NCI-H526 (cell line): ENCODE results near the gene BCAP31.
"Not testable (repeated sequence)": the region's sequence is repeated elsewhere in the genome, so short reads cannot be mapped to it uniquely, and the experiment has no call there.

ENCODE experiments used
- DNase-seq, 2 experiments: peaks; one replicate each; lab custom pipeline; 2025; lab: John Stamatoyannopoulos, UW

The BCAP31 gene

DNA sequence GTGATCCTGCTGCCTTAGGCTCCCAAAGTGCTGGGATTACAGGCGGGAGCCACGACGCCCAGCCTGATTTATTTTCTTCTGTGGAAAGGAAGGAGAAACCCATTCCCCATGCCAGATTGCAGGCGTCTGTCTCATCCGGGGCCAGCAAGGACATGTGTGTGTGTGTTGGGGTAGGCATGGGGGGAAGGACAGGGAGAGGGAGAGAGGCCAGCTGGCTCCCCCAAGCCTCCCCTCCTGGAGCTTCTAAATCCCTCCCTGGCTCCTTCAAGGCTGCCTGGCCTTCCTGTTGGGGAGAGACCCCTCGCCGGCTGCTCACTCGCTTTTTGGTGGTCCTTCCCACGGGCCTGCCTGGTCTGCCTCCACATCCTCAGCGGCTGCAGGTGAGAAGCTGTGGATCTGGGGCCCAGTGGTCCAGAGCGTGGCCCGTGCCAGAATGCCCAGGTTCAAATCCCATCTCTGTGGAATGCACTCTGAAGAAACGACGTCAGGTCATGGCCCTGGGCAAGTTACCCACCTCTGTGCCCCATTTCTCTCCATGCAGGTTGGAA lies 38.5 kb upstream of the BCAP31 start:
- DNase-seq = no peak

GRCh38 chrX:153761863-153762262 lies 37.7 kb upstream of the BCAP31 start:
- no peak for DNase-seq

DNA sequence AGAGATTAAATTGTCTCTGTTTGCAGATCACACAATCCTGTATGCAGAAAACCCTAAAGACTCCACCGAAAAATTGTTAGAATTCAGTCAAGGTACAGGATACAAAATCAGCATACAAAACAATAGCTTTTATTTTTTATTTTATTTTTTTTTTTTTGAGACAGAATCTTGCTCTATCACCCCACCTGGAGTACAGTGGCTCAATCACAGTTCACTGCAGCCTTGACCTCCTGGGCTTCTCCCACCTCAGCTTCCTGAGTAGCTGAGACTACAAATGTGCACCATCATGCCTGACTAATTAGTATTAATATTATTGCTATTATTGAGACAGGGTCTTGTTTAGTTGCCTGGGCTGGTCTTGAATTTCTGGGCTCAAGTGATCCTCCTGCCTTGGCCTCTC lies 30.9 kb upstream of the BCAP31 start:
- no peak for DNase-seq

DNA sequence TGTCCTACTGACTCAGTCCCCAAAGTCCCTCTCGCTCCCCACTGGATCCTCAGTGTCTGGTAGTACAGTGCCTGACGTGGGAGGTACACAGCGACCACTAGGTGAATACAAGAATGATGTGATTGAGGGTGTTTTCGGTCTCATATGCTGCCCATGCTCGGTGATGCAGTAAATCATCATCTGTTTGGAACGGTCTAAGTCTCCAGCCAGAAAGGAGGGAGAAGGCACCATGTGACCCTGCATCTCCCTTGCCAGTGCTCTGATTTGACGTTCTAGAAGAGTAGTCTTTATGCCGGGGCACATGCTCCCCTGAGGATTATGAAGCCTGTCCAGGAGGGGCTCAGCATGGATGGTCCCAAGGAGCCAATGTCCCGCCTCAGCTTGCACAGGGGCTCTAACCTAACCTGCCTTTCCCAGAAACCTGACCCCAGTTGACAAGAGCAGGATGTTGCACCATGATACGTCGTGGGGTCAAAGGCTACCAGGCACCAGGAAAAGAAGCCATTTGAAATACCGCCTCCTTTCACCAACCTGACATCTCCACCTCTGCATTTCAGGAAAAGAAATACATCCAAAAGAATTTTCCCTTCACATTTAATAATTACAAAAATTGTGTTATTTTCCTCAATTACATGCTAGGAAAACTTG lies 26.1 kb upstream of the BCAP31 start:
- DNase-seq = no peak

DNA sequence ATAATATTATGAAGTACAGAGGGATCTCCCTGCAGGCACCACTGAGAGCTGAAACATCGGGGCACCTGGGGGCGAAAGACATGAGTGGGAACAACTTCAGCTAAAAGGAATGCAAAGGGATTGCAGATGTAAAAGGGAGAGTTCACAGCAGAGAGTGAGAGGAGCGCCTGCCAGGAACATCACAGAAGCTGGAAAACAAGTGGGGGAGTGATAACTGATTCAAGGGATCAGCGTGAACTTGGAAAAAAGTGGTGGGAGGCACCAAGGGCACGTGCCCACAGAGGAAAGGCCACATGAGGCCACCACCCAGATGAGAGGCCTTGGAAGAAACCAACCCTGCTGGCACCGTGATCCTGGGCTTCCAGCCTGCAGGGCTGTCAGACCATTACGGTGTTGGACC lies 24.8 kb upstream of the BCAP31 start:
- DNase-seq = not testable (repeated sequence)

DNA sequence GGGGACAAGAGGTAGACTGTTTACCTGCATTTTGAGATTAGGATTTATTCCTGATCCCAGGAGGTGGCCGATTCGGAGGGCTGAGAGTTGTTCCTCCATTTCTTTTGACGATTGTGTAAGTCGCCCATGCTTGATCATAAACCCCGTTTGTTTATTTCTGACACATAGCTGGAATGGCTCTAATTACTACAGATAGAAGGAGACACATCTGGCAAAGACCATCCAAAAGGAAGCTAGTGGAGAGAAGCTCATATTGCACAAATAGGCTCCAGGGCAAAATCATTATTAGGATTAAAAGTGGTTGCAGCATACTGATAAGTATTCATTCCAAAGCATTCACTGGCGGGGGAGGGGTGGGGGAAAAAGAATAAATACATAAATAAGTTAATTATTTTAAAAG lies 22.8 kb upstream of the BCAP31 start:
- DNase-seq = not testable (repeated sequence)

- DNase-seq = no peak
Measured at GRCh38 chrX:153746359-153746758, 22.2 kb upstream of the BCAP31 start.

GRCh38 chrX:153745067-153745433 lies 20.9 kb upstream of the BCAP31 start:
- not testable (repeated sequence) for DNase-seq

DNA sequence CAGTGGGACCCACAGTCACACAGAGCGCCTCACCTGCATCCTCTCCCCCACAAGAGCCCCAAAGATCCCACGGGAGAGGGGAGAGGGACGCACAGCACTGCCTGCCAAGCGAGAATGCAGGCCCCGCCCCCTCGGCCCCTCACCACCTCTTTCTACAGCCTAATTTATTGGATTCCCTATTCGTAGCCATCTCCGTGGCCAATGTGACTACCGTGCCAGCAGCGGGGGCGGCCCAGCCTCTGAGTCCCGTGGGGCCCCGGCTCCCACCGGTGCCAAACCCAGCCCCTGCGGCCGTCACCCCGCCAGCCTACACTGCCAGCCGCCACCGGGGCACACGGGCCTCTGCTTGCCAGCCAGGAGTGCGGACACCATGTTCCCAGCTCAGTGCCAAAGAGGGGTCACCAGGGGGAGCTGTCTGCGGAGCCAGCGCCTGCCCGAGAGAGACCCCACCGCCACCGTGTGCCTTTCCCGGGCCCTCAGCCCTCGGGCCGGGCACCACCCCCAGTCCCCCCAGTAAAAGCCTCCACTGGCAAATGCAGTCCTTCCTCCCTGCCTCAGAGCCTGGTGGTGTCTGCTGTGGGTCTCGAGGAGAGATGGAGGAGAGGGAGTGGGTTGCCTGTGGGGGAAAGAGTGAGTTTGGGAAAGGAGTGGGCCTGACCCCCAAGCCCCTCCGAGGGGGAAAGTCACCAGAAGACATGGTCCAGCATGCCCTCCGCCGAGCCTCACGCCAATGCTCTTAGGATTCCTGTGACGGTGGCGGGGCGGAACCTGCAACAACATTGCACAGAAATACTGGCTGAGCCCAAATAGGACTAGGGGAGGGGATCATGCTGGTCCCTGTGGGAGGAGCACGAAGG lies 20.3 kb upstream of the BCAP31 start:
- peak; percentile 18 to 54 for DNase-seq

DNA sequence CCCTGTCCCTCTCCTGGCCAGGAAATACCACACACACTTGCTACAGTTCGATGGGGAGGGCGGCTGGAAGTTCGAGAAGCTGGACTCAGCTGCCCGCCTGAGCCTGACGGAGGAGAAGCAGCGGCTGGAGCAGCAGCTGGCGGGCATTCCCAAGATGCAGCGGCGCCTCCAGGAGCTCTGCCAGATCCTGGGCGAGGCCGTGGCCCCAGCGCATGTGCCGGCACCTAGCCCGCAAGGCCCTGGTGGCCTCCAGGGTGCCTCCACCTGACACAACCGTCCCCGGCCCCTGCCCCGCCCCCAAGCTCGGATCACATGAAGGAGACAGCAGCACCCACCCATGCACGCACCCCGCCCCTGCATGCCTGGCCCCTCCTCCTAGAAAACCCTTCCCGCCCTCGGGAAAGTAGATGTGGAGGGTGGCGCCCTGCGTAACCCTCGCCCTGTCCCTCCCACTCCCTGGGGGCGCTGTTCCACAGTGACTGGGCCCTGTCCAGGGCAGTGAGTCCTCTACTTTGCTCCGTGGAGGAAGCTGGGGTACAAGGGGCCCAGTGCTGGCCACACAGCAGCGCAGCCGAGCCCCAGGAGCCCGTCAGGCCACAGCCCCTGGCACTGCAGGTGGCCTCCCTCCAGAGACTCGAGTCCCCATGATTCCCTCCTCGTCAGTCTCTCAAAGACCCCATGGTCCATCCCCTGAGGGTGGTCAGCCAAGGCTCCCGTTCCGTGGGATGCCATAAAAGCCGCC lies 19.5 kb upstream of the BCAP31 start:
- peak; percentile 72 to 83 for DNase-seq

DNA sequence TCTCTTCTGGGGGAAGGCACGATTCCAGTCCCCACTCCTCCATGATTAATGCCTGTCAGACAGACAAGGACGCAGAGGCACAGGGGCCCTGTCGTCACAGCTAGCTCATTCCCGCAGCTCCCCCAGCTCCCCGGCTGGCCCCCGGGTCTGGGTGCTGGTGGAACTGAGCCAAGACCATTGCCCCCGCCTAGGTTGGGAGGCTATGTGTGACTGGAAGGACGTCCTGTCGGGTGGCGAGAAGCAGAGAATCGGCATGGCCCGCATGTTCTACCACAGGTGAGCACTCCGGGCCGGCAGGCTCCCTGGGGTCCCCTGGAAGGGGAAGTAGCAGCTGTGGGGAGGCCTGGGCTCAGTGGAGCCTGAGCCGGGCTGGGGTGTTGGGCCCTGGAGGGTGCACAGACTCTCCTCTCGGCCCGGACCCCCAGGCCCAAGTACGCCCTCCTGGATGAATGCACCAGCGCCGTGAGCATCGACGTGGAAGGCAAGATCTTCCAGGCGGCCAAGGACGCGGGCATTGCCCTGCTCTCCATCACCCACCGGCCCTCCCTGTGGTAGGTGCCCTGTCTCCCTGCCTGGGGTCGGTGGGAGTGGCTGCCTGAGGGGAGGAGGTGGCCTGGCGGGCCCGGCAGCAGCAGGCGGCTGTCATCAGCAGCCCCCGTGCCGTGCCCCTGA lies 18.7 kb upstream of the BCAP31 start:
- not testable (repeated sequence) for DNase-seq

DNA sequence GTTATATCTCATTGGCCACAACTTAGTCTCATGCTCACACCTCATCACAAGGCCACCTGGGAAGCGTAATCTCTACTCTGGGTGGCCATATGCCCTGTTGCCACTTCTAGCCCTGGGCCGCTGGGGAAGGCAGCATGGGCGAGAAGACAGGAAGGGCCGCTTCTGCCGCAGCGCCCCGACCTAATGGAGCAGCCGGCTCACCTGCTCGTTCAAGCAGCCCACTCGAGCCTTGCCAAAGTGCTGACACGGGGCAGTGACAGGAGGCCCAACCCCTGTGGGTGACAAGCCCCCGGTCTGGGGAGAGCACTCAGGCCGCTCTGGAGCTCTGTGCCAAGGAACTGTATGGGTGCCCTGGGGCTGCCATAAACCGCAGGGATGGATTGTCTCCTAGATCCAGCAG lies 17.9 kb upstream of the BCAP31 start:
- not testable (repeated sequence) for DNase-seq

DNA sequence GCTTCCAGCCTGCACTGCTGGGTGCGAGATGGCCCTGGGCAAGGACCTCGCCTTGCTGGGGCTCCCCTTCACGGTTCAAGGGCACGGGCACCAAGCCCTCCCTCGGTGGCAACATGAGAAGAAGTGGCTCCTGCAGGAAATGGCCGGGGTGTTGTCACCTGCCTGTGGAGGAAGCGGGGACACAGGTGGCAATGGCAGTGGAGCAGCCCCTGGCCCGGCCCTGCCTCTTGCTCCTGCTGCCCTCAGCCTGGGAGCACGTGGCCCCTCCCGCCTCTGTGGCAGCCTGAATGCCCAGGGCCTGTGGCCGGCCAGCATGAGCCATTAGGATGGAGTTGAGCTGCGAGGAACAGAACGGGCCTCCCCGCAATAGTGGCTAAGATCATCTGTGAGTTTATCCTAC lies 17.3 kb upstream of the BCAP31 start:
- no peak for DNase-seq

DNA sequence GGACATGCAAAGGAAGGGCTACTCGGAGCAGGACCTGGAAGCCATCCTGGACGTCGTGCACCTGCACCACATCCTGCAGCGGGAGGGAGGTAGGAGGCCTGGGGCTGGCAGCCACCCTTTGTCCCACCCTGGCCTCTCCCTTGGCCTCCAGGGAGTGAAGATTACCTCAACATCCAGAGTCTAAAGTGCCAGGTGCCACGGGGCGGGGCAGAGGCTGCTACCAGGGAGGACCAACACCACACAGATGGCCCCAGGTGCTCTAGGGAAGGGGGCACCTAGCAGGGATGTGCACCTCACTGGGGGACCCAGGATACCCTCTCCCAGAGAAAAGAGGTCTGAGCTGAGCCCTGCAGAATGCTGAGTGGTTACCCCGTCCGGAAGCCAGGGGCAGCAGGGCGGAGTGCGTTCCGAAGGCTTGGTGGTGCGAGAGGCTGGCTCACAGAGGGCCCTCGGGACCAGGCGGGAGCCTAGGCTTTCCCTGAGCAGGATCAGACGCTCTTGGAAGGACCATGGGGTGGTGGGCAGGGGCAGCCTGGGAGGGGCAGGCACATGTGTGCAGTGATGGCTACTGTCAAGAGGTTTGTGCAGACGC lies 16.5 kb upstream of the BCAP31 start:
- no peak for DNase-seq

DNA sequence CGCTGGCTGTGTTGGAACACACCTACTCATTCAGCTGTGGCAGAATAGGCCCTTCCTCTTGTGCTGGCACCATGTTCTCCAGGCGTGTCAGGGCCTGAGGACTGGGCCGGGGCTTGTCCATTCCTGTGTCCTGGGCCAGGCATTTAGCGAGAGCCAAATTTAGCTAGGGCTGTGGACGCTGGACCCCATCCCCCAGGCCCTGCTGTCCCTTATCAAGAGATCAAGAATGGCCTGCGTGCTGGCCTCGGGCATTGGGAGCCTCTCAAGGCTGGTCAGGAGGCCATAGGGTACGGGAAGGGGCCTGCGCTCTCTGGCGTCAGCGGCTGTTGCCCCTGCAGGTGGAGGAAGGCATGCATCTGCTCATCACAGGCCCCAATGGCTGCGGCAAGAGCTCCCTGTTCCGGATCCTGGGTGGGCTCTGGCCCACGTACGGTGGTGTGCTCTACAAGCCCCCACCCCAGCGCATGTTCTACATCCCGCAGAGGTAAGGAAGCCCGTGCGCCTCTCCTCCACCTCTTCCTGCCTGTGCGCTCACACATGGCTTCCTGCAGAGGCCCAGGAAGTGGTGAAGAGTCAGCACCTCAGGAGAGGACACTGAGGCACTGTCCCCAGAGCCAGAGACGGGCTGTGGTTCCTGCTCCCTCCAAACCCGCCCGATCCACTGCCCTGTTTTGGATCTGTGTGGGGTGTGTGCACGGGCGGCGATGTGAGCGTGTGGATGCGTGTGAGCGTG lies 15.7 kb upstream of the BCAP31 start:
- no peak for DNase-seq

DNA sequence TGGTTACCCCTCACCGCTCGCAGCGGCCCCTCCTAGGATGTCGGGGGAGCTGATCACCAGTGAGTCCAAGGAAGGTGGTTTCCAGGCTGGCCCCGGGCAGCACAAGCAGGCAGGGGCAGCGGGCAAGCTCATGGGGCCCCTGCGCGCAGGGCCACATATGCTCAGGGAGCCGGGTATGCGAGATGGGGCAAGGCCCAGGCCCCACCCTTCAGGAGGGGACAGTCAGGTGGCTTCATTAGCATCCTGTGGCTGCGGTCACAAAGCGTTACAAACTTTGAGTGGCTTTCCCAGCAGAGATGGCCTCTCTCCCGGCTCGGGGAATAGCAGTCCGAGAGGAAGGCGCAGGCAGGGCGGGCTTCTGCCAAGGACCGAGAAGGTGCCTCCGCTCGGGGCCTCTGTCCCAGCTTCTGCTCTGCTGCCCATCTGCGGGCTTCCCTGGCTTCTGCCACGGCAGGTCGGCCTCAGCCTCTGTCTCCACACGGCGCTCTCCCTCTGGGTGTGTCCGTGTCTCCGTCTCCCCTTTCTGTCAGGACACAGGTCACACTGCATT lies 13.9 kb upstream of the BCAP31 start:
- no peak for DNase-seq

DNA sequence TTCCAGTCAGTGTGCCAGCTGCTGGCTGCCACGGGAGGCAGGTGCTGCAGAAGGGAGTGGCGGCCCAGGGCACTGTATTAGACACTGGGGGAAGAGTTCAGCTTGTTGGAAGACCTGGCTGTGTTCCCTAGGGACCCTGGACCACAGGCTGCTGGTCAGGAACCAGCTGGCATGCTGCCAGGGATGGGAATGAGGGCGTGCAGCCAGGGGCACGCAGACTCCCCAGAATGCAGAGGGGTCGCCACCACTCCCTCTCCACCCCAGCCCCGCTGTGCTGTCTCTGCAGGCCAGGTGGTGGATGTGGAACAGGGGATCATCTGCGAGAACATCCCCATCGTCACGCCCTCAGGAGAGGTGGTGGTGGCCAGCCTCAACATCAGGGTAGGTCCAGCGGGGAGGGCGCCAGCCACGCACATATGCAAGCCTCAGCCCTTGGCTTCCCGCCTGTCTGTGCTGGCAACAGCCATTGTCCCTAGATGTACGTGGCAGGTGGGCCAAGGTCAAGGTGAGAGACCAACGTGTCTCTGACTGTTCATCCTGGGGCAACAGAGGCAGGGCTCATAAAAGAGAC lies 12.8 kb upstream of the BCAP31 start:
- DNase-seq = no peak

DNA sequence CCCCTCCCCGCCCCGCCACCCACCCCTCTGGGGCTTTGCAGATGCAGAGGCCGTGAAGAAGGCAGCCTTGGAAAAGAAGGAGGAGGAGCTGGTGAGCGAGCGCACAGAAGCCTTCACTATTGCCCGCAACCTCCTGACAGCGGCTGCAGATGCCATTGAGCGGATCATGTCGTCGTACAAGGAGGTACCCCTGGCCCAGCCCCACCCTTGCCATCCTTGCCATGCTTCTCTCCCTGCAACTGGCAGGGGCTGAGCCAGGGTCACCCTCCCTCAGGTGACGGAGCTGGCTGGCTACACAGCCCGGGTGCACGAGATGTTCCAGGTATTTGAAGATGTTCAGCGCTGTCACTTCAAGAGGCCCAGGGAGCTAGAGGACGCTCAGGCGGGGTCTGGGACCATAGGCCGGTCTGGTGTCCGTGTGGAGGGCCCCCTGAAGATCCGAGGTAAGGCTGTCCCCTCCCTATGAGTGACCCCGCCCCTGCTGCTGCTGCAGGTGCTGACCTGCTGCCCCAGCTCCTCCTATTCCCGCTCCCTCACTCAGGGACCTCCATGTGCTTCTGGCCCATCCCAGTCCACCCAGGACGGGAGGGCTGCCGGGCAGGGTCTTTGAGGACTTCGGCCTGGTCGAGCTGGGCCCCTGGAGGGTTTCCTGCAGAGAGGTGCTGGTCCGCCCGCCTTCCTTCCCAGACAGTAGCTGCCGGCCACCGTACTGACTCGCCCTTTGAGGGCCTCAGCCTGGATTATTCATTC lies 12.1 kb upstream of the BCAP31 start:
- no peak for DNase-seq

DNA sequence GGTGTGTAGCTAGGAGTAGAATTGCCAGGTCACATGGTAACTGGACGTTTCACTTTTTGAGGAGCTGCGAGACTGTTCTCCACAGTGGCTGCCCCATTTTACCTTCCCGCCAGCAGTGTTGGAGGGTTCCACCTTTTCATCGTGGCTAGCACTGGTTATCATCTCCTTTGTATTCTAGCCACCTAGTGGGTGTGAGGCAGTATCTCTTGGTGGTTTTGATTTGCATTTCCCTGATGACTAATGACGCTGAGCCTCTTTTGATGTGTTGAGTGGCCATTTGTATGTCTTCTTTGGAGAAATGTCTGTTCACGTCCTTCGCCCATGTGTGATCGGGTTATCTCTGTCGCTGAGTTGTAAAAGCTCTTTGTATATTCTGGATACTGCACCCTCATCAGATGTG lies 11.1 kb upstream of the BCAP31 start:
- peak; percentile 31 to 52 for DNase-seq

GRCh38 chrX:153734871-153735270 lies 10.7 kb upstream of the BCAP31 start:
- no peak for DNase-seq
